ENCODE results near the gene DLGAP1. TPM values are rescaled to one million over a fixed set of nuclear protein-coding genes. Genes with fewer than 3 reads are reported as not detected.
A peak's percentile ranks its signal among the peaks of the same experiment; 100 is the strongest.

Gene DLGAP1
- total RNA-seq, 1 experiment from 2014 or later, result 23.2 TPM

- no peak overlapping the region for H2BK5ac ChIP-seq (ENCODE audit: insufficient read length, low read length)
- no peaks in the 10 kb centered on the region for H3K79me1 ChIP-seq (ENCODE audit: insufficient read depth, low read depth, low read length, poor library complexity, severe bottlenecking)
- H4K5ac ChIP-seq (ENCODE audit: insufficient read length, low read depth, low read length), result no peak overlapping the region
- H4K20me1 ChIP-seq (ENCODE audit: control insufficient read depth, insufficient read depth, insufficient read length), result no peaks in the 10 kb centered on the region
- no peak overlapping the region for H2AFZ ChIP-seq (ENCODE audit: low read length)
- H3K4me1 Mint-ChIP-seq, result peaks cover 0 to 4% of the 10 kb centered on the region in 2 experiments; a peak in 2 of 4 replicates
- no peak overlapping the region for H3T11ph ChIP-seq (ENCODE audit: low read length)
- H3K27ac ChIP-seq (ENCODE audit: insufficient read length, low read depth, low read length), result no peak overlapping the region
- DNase-seq, result no peak
- no peak overlapping the region for H3K4me2 ChIP-seq (ENCODE audit: insufficient read depth, insufficient read length, low read length)
- no peaks in the 10 kb centered on the region for H3K27me3 ChIP-seq (ENCODE audit: insufficient read depth, low read length)
- no peak overlapping the region for H3K4me3 Mint-ChIP-seq
- H3K9me3 Mint-ChIP-seq, result peaks cover 4% of the 10 kb centered on the region in 2 experiments; a peak in 3 of 5 replicates
- no peaks in the 10 kb centered on the region for H3K4me1 ChIP-seq (ENCODE audit: insufficient read depth, low read length)
- H2BK20ac ChIP-seq (ENCODE audit: low read depth, low read length, poor library complexity, severe bottlenecking), result no peak overlapping the region
- no peak overlapping the region for H2AK5ac ChIP-seq (ENCODE audit: insufficient read length, low read length)
- H4K8ac ChIP-seq (replicated peaks; ENCODE audit: insufficient read length, low read depth, low read length), result no peak overlapping the region
- H3K9ac ChIP-seq (ENCODE audit: extremely low read depth, insufficient read length, low read length), result no peak overlapping the region
- H3K36me3 Mint-ChIP-seq (ENCODE audit: insufficient read depth in 1 of 3, low read depth in 3 of 3), result peaks cover 0 to 11% (median 3%) of the 10 kb centered on the region in 3 experiments; a peak in 2 of 7 replicates
- TF ChIP-seq CTCF (conservative IDR thresholded peaks at IDR 0.05), result no peak
- no peak overlapping the region for H4K91ac ChIP-seq (ENCODE audit: insufficient read length, low read depth, low read length)
- no peak overlapping the region for H3K18ac ChIP-seq (ENCODE audit: insufficient read length, low read depth, low read length)
- no peak overlapping the region for H3K14ac ChIP-seq (ENCODE audit: insufficient read depth, low read length)
- no peak overlapping the region for H3K23ac ChIP-seq (ENCODE audit: insufficient read length, low read depth, low read length)
- WGBS (ENCODE audit: extremely low coverage, insufficient read length, low lambda C conversion rate), result no CpG with 5 or more reads among the region's 4 CpGs
- no peaks in the 10 kb centered on the region for H3K27me3 Mint-ChIP-seq (ENCODE audit: low read depth)
- H3K27ac Mint-ChIP-seq, result peak overlapping the region in 1 of 3 experiments; percentile 5; a peak in 1 of 7 replicates
- H3K9me3 ChIP-seq (ENCODE audit: control insufficient read depth, low read depth, low read length), result no peaks in the 10 kb centered on the region
- H3K23me2 ChIP-seq (ENCODE audit: insufficient read length, low read depth, low read length, poor library complexity, severe bottlenecking), result no peaks in the 10 kb centered on the region
- no peaks in the 10 kb centered on the region for H3K79me2 ChIP-seq (ENCODE audit: insufficient read depth, low read length)
- H2BK12ac ChIP-seq (ENCODE audit: insufficient read length, low read depth, low read length), result no peak overlapping the region
- no peak overlapping the region for H3K4ac ChIP-seq (ENCODE audit: low read depth, low read length)
- H3K56ac ChIP-seq (ENCODE audit: insufficient read length, low read depth, low read length), result no peak overlapping the region
- no peak overlapping the region for H2BK15ac ChIP-seq (ENCODE audit: low read depth, low read length)
- H2BK120ac ChIP-seq (ENCODE audit: low read depth, low read length, poor library complexity, severe bottlenecking), result no peak overlapping the region
These were observed 702.0 kb downstream of the DLGAP1 start for GRCh38 chr18:3753106-3753505.
